HepG2 (cell line): Measurements from ENCODE around the gene BID. TPM values are rescaled to one million over a fixed set of nuclear protein-coding genes. Genes with fewer than 3 reads are reported as not detected.
A peak's percentile ranks its signal among the peaks of the same experiment; 100 is the strongest.

Experiments
- ATAC-seq: fragments of 200-7000 bp; cut with Tn5 transposase; 3 replicates; pipeline ENCODE4 v1.9.1; 2020; ENCODE audit warnings: mild to moderate bottlenecking, moderate library complexity
- BruUV-seq: library from RNA; stranded (reverse); fragments of 400-500 nt; replicated peaks from 2 replicates; lab custom pipeline; 2021; lab: Mats Ljungman, UMichigan
- CTCF ChIA-PET: fragments of 300-600 bp; formaldehyde crosslinking; extraction: SDS; loops from one replicate; lab custom pipeline; 2021; ENCODE audit warnings: low total read pairs, inconsistent platforms, low intra/inter-chr PET ratio; lab: Yijun Ruan, JAX
- POLR2A ChIA-PET: fragments of 350-600 bp; sonication (Branson Sonifier 250); formaldehyde crosslinking; loops from one replicate; lab custom pipeline; 2020; ENCODE audit warnings: antibody characterized with exemption, inconsistent platforms; lab: Yijun Ruan, JAX
- DNase-seq: peaks from one replicate; pipeline ENCODE4 v3.0.0-alpha.2; 2015; ENCODE audit warnings: low spot score
- FAIRE-seq: peaks from 3 replicates; lab custom pipeline; 2011; peaks lifted over from hg19 to GRCh38; lab: Jason Lieb, UNC
- H2AFZ ChIP-seq: one replicate; pipeline ENCODE4 v1.6.1; 2011; ENCODE audit warnings: low read length, inconsistent platforms
- H3K27ac ChIP-seq: fragments of 300-600 bp; 3 replicates; pipeline ENCODE4 v1.8.0; 2011; ENCODE audit warnings: mixed run types, mild to moderate bottlenecking, mixed read lengths, low read length, inconsistent platforms; ENCODE audit not compliant: insufficient read depth; ENCODE audit errors: extremely low read length
- H3K27me3 ChIP-seq, 2 experiments: fragments of 200-600 bp in 1 of 2; 2 replicates in 1 of 2; 3 replicates in 1 of 2; pipeline versions ENCODE4 v1.6.0 to v1.8.0; 2011; ENCODE audit warnings: low read length in 2 of 2, mild to moderate bottlenecking in 2 of 2, moderate library complexity in 2 of 2, inconsistent platforms in 1 of 2; ENCODE audit not compliant: insufficient read depth in 2 of 2, control insufficient read depth in 1 of 2
- H3K36me3 ChIP-seq, 2 experiments: fragments of 200-600 bp in 1 of 2; replicated peaks in 1 of 2; 2 replicates in 1 of 2; 3 replicates in 1 of 2; pipeline versions ENCODE4 v1.5.1 to v1.8.0; 2011; ENCODE audit warnings: low read length in 2 of 2, inconsistent platforms in 1 of 2; ENCODE audit not compliant: insufficient read depth in 2 of 2, control insufficient read depth in 1 of 2
- H3K4me1 ChIP-seq: 2 replicates; pipeline ENCODE4 v1.5.1; 2012; ENCODE audit warnings: low read length, inconsistent platforms; ENCODE audit not compliant: insufficient read depth
- H3K4me2 ChIP-seq: 2 replicates; pipeline ENCODE4 v1.6.0; 2011; ENCODE audit warnings: low read depth, low read length, inconsistent platforms
- H3K4me3 ChIP-seq, 3 experiments: fragments of 200-600 bp in 1 of 3; sonication (generic), shearing (Covaris generic) in 1 of 3; replicated peaks in 1 of 3; 2 replicates each; pipeline ENCODE4 v1.5.1; 2011 to 2016; ENCODE audit warnings: low read length in 3 of 3, inconsistent platforms in 2 of 3, low read depth in 2 of 3, mild to moderate bottlenecking in 2 of 3, control low read depth in 1 of 3, mixed read lengths in 1 of 3; ENCODE audit not compliant: insufficient read depth in 1 of 3
- H3K79me2 ChIP-seq: one replicate; pipeline ENCODE4 v1.6.1; 2011; ENCODE audit warnings: low read length, inconsistent platforms; ENCODE audit not compliant: insufficient read depth
- H3K9ac ChIP-seq: 2 replicates; pipeline ENCODE4 v1.6.0; 2011; ENCODE audit warnings: mild to moderate bottlenecking, low read depth, low read length, inconsistent platforms; ENCODE audit not compliant: insufficient read depth
- H3K9me3 ChIP-seq: 2 replicates; pipeline ENCODE4 v1.5.1; 2012; ENCODE audit warnings: mild to moderate bottlenecking, low read length
- H4K20me1 ChIP-seq: 2 replicates; pipeline ENCODE4 v1.6.0; 2011; ENCODE audit warnings: inconsistent platforms, mild to moderate bottlenecking, low read length, moderate library complexity; ENCODE audit not compliant: insufficient read depth
- HNRNPL ChIP-seq: fragments of 200-400 bp; formaldehyde crosslinking; IDR thresholded peaks from 2 replicates; pipeline ENCODE4 v1.6.1; 2017; ENCODE audit warnings: mild to moderate bottlenecking, low read depth, low read length
- NPAS2 ChIP-seq: sonication (generic); formaldehyde crosslinking; IDR thresholded peaks from 2 replicates; pipeline ENCODE4 v1.8.0; 2022; ENCODE audit warnings: mild to moderate bottlenecking, missing genetic modification reagents, borderline replicate concordance
- SMAD1 ChIP-seq: sonication (generic); formaldehyde crosslinking; IDR thresholded peaks from 2 replicates; pipeline ENCODE4 v1.4.0; 2020; ENCODE audit warnings: missing genetic modification reagents, low read depth, mild to moderate bottlenecking, borderline replicate concordance
- ZMYM4 ChIP-seq: sonication (generic); formaldehyde crosslinking; IDR thresholded peaks from 2 replicates; pipeline ENCODE4 v1.8.1; 2023; ENCODE audit warnings: mild to moderate bottlenecking, missing genetic modification reagents
- ZNF121 ChIP-seq: sonication (generic); formaldehyde crosslinking; IDR thresholded peaks from 2 replicates; pipeline ENCODE4 v1.5.0; 2020; ENCODE audit warnings: mild to moderate bottlenecking, missing genetic modification reagents
- WGBS: methylation state at CpG from one replicate; pipeline ENCODE4 v1.1.6; 2017; ENCODE audit warnings: low lambda C conversion rate; 5-methylcytosine and 5-hydroxymethylcytosine counted together
- in situ Hi-C: cut with HindIII; loops from 2 replicates; pipeline ENCODE4 v1.10.0; 2017; ENCODE audit warnings: low pct_unique_long_range_greater_than_20kb; ENCODE audit not compliant: extremely low pct_ligation_motif_present
- intact Hi-C: fragments of 100-400 bp; cut with micrococcal nuclease; formaldehyde crosslinking; loops from one replicate; pipeline ENCODE4 v1.10.0; 2022; ENCODE audit not compliant: unreplicated experiment
- polyA plus RNA-seq, 8 experiments: library from polyadenylated mRNA; depleted of rRNA in 3 of 8; stranded (reverse) in 7 of 8; unstranded in 1 of 8; fragments of >200 nt; fragmentation: Illumina TruSeq in 4 of 8; extraction: Trizol in 4 of 8; gene quantifications; 2 replicates each; pipeline versions ENCODE4 v1.2.1 to v1.2.3, GENCODE V29; 2011 to 2016; ENCODE audit warnings: low read depth in 4 of 8, missing spikeins in 1 of 8, mixed read lengths in 1 of 8; ENCODE audit not compliant: insufficient read depth in 1 of 8
- total RNA-seq, 5 experiments: library from RNA; depleted of rRNA; stranded (reverse); fragments of >200 nt; fragmentation: Illumina TruSeq; extraction: Trizol; gene quantifications; 2 replicates each; pipeline ENCODE4 v1.2.3, GENCODE V29; 2016; ENCODE audit warnings: low read depth in 1 of 5
- TF ChIP-seq, protein P1 (sequence below): sonication (generic); formaldehyde crosslinking; IDR thresholded peaks from 2 replicates; pipeline ENCODE4 v1.8.1; 2023; ENCODE audit warnings: missing genetic modification reagents, inconsistent platforms, borderline replicate concordance

Gene BID
- total and polyA plus RNA-seq, 2 of the 13 experiments (the other 11 are each of a cell fraction or from before 2014, with no cell fraction given): 35.3 to 51.7 TPM

DNA sequence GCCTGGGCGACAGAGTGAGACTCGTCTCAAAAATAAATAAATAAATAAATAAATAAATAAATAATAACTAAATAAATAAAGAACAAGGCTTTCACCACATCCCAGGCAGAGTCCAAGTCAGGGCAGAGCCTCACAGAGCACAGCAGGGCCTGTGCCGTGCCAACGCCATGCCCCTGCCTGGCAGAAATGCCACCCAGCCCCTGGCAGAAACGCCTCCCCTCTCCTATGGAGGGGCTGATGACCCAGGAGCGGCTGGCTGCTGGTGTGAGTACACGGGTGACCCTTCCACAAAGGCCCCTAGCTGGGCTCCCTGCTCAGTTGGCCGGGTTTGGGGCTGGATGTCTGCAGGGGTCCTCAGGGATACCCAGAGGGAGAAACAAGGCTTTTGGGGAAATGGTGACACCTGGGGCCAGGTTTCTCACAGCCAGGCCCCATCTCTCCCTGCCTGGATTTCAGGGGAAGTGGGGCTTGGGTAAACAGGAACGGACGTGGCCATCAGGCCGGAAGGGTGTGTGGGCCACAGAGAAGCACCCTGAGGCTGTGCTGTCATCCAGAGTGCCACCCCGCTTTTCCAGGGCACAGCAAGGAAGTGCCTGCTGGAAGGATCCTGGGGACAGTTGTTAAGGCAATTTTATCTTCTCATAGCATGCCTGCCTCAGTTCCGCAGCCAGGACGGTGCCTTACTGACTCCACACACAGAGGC, 5.1 kb downstream of the BID start:
- Histone ChIP-seq H3K4me1 (peaks cover 51% of the 10 kb centered on the region), H3K27ac (no peak overlapping the region), H3K9me3 (no peaks in the 10 kb centered on the region), H4K20me1 (no peaks in the 10 kb centered on the region), H3K4me3 (no peak overlapping the region), H3K4me2 (no peak overlapping the region), H3K27me3 (no peaks in the 10 kb centered on the region), H3K79me2 (peaks cover 42% of the 10 kb centered on the region), H3K9ac (no peak overlapping the region), H3K36me3 (no peaks in the 10 kb centered on the region; a peak in 1 of 5 replicates), H2AFZ (no peak overlapping the region)
- DNase-seq (no peak), FAIRE-seq (no peak), ATAC-seq (no peak)
- TF ChIP-seq HNRNPL (peak; percentile 92), ZMYM4 (no peak), SMAD1 (no peak)
- TF ChIP-seq, protein P1, sequence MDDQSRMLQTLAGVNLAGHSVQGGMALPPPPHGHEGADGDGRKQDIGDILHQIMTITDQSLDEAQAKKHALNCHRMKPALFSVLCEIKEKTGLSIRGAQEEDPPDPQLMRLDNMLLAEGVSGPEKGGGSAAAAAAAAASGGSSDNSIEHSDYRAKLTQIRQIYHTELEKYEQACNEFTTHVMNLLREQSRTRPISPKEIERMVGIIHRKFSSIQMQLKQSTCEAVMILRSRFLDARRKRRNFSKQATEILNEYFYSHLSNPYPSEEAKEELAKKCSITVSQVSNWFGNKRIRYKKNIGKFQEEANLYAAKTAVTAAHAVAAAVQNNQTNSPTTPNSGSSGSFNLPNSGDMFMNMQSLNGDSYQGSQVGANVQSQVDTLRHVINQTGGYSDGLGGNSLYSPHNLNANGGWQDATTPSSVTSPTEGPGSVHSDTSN (CRISPR knock-in tag): no peak
- in situ Hi-C loops (no loop called here), intact Hi-C loops (no loop called here)
- POLR2A ChIA-PET: interaction anchor here (0.7 kb wide), 1 partner anchor 10 kb away, joined by 3 read pairs; no protein-coding TSS in a partner anchor
- BruUV-seq: no TSS peak
- CTCF ChIA-PET: no interaction called here
- 95% methylated on average over 9 of the region's 14 CpGs for WGBS

GRCh38 chr22:17767233-17768065, 6.8 kb downstream of the BID start:
- WGBS: 93% methylated on average over 14 of the region's 14 CpGs
- DNase-seq (no peak), ATAC-seq (no peak), FAIRE-seq (no peak)
- POLR2A ChIA-PET: no interaction called here
- Histone ChIP-seq H4K20me1 (no peaks in the 10 kb centered on the region), H3K4me2 (no peak overlapping the region), H3K27ac (peak overlapping the region; percentile 30), H3K27me3 (no peaks in the 10 kb centered on the region), H3K4me3 (no peak overlapping the region), H3K36me3 (no peaks in the 10 kb centered on the region; a peak in 1 of 5 replicates), H3K4me1 (peaks cover 52% of the 10 kb centered on the region), H2AFZ (no peak overlapping the region), H3K9me3 (no peaks in the 10 kb centered on the region), H3K79me2 (peaks cover 39% of the 10 kb centered on the region), H3K9ac (no peak overlapping the region)
- CTCF ChIA-PET: no interaction called here
- in situ Hi-C loops (no loop called here), intact Hi-C loops (no loop called here)
- no TSS peak for BruUV-seq
- TF ChIP-seq NPAS2 (CRISPR knock-in tag): no peak
- peak; percentile 71 for TF ChIP-seq ZNF121 (CRISPR knock-in tag)
- TF ChIP-seq, all 625 proteins: peak for 1
